OCI-LY1 (cell line): ENCODE data around the gene KRT32.
"Not testable (repeated sequence)": the region's sequence is repeated elsewhere in the genome, so short reads cannot be mapped to it uniquely, and the experiment has no call there.

Experiments used
- CTCF ChIP-seq: fragments of 200-600 bp; sonication (generic), shearing (Covaris generic); IDR thresholded peaks from 2 replicates; pipeline ENCODE4 v1.5.1; 2017; ENCODE audit warnings: mild to moderate bottlenecking, antibody characterized with exemption, low read length, moderate library complexity, mixed read lengths
- EZH2 ChIP-seq: fragments of 200-600 bp; sonication (generic), shearing (Covaris generic); IDR thresholded peaks from 2 replicates; pipeline ENCODE4 v1.8.0; 2017; ENCODE audit warnings: borderline replicate concordance, mixed run types, mild to moderate bottlenecking, antibody characterized with exemption, low read length, moderate library complexity, mixed read lengths

GRCh38 chr17:41422586-41422985, 44.6 kb downstream of the KRT32 start:
- not testable (repeated sequence) for TF ChIP-seq CTCF, EZH2
